ENCODE data around the gene C2CD3.
"Not testable (repeated sequence)": the region's sequence is repeated elsewhere in the genome, so short reads cannot be mapped to it uniquely, and the experiment has no call there.

C2CD3 gene

GRCh38 chr11:74120260-74121035 lies 50.4 kb downstream of the C2CD3 start:
- not testable (repeated sequence) for DNase-seq

DNA sequence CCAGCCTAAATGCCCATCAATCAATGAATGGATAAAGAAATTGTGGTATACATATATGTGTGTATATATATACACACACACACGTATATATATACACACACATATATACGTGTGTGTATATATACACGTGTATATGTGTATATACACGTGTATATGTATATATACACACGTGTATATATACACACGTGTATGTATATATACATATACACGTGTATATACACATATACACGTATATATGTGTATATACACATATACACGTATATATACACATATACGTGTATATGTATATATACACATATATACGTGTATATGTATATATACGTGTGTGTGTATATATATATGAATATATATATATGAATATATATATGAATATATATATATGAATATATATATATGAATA lies 54.1 kb downstream of the C2CD3 start:
- no peak for DNase-seq

- no peak for DNase-seq
Measured at GRCh38 chr11:74112877-74113276, 57.9 kb downstream of the C2CD3 start.

GRCh38 chr11:74106124-74106523 lies 64.7 kb downstream of the C2CD3 start:
- no peak for DNase-seq

GRCh38 chr11:74102321-74102720 lies 68.5 kb downstream of the C2CD3 start:
- DNase-seq = no peak

- no peak for DNase-seq
Measured at GRCh38 chr11:74100735-74101134, 70.1 kb downstream of the C2CD3 start.

- no peak for DNase-seq
Measured at GRCh38 chr11:74100231-74100630, 70.6 kb downstream of the C2CD3 start.

DNA sequence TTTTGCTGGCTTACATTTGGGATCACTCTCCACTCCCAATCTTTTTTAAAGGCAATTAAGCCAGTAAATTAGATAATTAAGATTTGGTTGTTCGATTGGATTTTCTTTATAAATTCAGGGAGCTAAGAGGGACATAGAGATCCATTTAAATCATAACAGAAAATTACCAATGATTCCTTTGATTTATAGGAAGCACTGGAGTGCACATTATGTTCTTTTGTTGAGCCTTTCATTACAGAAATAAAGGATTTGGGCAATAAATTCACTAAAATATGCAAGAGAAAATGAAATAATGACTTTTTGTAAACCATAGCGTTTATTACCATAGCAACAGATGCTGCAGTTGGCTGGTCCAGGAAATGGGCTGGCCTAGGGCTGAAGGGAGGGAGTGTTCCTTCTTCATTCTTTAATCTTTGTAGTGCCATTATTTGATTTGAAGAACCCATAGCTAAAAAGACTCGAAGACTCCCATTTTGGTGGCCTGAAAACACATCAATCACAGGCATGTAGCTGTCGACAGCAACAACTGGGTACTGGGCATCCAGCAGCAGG lies 73.0 kb downstream of the C2CD3 start:
- DNase-seq = no peak

DNA sequence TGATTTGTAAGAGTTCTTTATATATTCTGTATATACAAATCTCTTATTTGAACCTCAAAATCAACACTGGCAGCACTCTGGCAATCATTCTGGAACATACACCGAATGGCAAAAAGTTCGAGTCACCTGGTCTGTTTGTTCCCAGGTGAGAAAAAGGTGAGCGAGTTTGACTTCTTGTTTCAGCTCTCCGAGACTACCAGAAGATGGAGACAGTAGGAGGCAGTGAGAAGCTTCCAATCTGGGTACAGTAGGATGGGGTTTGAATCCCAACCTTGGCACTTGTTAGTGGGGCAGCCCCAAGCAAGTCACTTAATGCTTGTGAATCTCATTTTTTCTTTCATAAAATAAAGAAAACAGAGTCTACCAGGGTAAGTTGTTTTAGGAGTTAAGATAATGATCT lies 76.4 kb downstream of the C2CD3 start:
- no peak for DNase-seq

- no peak for DNase-seq
Measured at GRCh38 chr11:74092425-74092824, 78.4 kb downstream of the C2CD3 start.

GRCh38 chr11:74091549-74091948 lies 79.3 kb downstream of the C2CD3 start:
- DNase-seq = no peak

GRCh38 chr11:74090701-74091100 lies 80.1 kb downstream of the C2CD3 start:
- DNase-seq = no peak

DNA sequence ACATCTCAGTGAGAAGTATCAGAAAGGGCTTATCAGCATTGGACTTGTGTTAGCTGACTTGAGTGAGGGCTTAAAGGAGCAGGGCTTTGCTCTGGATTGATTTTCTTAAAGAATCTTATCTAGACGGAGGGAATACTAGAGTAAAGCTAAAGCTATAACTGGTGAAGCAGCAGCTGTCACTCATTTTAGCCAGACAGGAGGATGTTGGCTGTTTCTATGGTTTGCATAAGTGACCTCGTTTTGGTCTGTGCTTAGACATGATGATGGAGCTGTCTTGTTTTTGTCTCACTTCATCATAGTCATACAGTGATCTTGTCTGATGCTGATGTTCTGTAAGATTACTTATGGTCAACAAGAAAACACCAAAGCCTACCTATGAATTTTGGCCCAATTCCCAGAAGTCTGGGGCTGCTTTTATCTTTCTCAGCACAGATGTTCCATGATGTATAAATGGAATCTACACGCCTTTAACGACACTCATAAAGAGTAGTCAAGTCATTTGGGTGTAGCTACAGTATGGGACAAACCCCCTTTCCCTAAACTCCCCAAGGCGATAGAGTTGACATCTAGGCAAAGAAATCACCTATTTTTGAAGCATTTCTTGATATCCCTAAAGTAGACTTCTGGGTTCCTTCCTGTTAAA lies 84.4 kb downstream of the C2CD3 start:
- DNase-seq = no peak

GRCh38 chr11:74085542-74085892 lies 85.3 kb downstream of the C2CD3 start:
- no peak for DNase-seq

DNA sequence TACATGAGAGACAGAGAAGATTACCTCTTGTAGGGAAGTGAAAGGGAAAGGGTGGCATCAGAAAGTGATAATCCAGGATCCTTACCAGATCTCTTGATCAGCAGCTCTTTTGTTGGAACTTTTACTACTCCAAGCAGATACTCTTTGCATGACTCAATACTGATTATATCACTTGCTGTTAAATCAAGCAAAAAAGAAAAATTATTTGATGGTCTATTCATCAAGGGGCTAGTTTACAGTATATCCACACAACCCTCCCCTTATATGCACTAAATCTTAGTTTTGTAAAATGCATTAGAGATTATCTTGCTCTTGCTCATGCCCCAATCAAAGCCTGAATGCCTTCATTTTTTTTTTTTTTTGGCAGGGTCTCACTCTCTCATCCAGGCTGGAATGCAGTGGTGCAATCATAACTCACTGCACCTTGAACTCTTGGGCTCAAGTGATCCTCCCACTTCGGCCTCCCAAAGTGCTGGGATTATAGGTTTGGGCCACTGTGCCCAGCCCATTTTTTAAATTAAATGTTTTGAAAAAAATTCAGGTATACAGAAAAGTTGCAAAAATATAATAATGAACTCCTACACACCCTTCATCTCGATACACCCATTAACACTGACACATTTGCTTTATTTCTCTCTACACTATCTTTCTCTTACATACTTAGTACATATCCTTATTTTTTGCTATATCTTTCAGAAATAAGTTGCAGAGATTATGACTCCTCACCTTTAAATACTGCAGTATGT lies 85.8 kb downstream of the C2CD3 start:
- no peak for DNase-seq

- DNase-seq = not testable (repeated sequence)
Measured at GRCh38 chr11:74083927-74084326, 86.9 kb downstream of the C2CD3 start.

- DNase-seq = no peak
Measured at GRCh38 chr11:74081428-74081827, 89.4 kb downstream of the C2CD3 start.

GRCh38 chr11:74077193-74077592 lies 93.6 kb downstream of the C2CD3 start:
- DNase-seq = no peak

GRCh38 chr11:74072721-74073120 lies 98.1 kb downstream of the C2CD3 start:
- peak; percentile 61 for DNase-seq

DNA sequence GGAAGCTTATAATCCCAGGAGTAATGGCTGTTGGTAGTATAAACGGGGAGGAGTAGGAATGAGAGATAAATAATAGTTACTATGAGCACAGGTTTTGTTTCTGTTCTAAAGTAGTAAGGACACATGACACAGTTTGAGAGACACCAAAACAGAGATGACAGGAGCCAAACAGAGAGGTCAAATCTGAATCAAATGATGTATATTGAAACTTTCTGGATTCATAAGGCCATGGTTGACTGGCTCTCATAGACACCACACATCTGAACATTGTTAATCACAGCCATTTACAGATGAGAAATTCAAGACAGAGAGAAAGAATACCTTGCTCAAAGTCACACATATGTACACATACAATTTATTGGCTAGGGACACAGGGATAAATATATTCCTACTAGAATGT lies 98.5 kb downstream of the C2CD3 start:
- no peak for DNase-seq

- DNase-seq = peak; percentile 50
Measured at GRCh38 chr11:74070723-74071492, 99.9 kb downstream of the C2CD3 start.

GRCh38 chr11:74069146-74070046 lies 101.4 kb downstream of the C2CD3 start:
- DNase-seq = no peak
